Neutrophil (primary cell): ENCODE measurements around the gene RMP24.

Experiments used
- H3K27ac ChIP-seq: fragments of 200-600 bp; sonication (generic); 2 replicates; pipeline ENCODE4 v1.5.1; 2016; ENCODE audit warnings: mild to moderate bottlenecking, moderate library complexity
- H3K27me3 ChIP-seq: fragments of 200-600 bp; sonication (generic); 2 replicates; pipeline ENCODE4 v1.6.0; 2016; ENCODE audit warnings: mild to moderate bottlenecking
- H3K36me3 ChIP-seq: fragments of 200-600 bp; sonication (generic); 2 replicates; pipeline ENCODE4 v1.5.1; 2017
- H3K4me1 ChIP-seq, 2 experiments: fragments of 200-600 bp in 1 of 2; sonication (generic) in 1 of 2; 1 replicate in 1 of 2; 2 replicates in 1 of 2; pipeline versions ENCODE4 v1.5.1 to v1.6.1; 2013 to 2016; ENCODE audit warnings: low read depth in 1 of 2, low read length in 1 of 2, mild to moderate bottlenecking in 1 of 2, moderate library complexity in 1 of 2; ENCODE audit not compliant: control insufficient read depth in 1 of 2, insufficient read depth in 1 of 2
- H3K4me3 ChIP-seq, 2 experiments: fragments of 200-600 bp in 1 of 2; sonication (generic) in 1 of 2; 1 replicate in 1 of 2; 2 replicates in 1 of 2; pipeline ENCODE4 v1.5.1; 2013 to 2016; ENCODE audit warnings: low read depth in 1 of 2, low read length in 1 of 2, mild to moderate bottlenecking in 1 of 2, moderate library complexity in 1 of 2
- H3K9me3 ChIP-seq: fragments of 200-600 bp; sonication (generic); 2 replicates; pipeline ENCODE4 v1.5.1; 2016
- TF ChIP-seq, protein P1 (sequence below): fragments of 200-600 bp; sonication (generic); IDR thresholded peaks from 2 replicates; pipeline ENCODE4 v1.5.1; 2016; ENCODE audit warnings: antibody characterized with exemption

RMP24 gene

DNA sequence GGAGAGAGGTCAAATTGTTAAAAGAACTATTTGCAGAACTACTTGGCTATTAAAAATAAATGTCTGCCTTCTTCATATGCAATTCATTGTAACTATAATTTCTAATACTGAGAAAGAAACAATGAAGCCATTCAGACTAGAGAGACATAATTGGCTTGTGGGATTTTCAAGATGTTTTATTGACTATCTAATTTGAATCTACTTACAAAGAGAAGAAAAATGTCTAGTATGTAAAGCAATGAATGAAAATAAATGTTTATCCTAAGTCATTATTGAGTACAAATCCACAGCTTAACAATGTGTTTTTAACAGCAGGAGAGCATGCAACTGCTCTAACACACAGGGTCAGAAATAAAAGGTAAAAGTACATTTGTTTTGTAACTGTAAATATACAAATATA is 19.2 kb downstream of the RMP24 start:
- Histone ChIP-seq H3K4me1 (no peaks in the 10 kb centered on the region), H3K36me3 (peaks cover 26% of the 10 kb centered on the region), H3K27ac (no peak overlapping the region), H3K4me3 (no peak overlapping the region), H3K27me3 (no peaks in the 10 kb centered on the region), H3K9me3 (no peaks in the 10 kb centered on the region)
- TF ChIP-seq, protein P1, sequence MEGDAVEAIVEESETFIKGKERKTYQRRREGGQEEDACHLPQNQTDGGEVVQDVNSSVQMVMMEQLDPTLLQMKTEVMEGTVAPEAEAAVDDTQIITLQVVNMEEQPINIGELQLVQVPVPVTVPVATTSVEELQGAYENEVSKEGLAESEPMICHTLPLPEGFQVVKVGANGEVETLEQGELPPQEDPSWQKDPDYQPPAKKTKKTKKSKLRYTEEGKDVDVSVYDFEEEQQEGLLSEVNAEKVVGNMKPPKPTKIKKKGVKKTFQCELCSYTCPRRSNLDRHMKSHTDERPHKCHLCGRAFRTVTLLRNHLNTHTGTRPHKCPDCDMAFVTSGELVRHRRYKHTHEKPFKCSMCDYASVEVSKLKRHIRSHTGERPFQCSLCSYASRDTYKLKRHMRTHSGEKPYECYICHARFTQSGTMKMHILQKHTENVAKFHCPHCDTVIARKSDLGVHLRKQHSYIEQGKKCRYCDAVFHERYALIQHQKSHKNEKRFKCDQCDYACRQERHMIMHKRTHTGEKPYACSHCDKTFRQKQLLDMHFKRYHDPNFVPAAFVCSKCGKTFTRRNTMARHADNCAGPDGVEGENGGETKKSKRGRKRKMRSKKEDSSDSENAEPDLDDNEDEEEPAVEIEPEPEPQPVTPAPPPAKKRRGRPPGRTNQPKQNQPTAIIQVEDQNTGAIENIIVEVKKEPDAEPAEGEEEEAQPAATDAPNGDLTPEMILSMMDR, result no peak

DNA sequence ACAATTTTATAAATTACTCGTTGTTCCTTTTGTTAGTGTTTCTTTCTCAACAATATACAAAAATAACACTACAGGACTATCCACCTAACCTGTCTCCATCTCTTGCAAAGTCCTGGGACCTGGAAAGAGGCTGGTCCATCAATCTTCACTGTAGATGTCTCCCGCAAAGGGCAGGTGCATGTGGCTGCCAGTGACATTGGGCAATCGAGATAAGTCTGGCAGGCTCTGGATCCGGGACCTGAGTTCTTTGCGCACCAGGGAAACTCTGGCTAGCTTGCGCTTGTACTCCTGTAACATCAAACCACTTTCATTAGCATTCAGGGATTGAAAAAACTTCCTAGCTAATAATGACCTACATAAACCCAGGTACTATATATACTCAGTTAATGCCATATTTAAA is 20.5 kb downstream of the RMP24 start:
- Histone ChIP-seq H3K27me3 (no peaks in the 10 kb centered on the region), H3K4me1 (no peaks in the 10 kb centered on the region), H3K27ac (no peak overlapping the region), H3K4me3 (no peak overlapping the region), H3K36me3 (peaks cover 26% of the 10 kb centered on the region), H3K9me3 (no peaks in the 10 kb centered on the region)
- TF ChIP-seq, protein P1, result no peak

DNA sequence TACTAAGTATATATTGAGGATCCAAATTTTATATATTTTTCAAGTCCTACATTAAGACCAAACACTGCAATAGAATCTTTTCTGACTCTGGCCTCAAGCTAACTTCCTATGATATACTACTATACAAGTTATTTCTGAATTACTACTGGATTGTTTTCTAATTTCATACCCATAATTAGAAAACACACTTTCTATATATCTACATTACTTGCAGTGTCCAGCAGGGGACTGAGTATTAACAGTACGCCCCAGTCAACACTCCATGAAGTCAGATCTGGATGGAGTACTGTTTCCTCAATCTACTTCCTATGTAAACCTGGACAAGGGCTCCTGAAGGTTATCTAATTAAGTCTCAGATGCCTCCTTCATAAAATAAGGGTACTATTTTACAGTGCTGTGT is 26.5 kb downstream of the RMP24 start:
- Histone ChIP-seq H3K36me3 (no peaks in the 10 kb centered on the region), H3K27me3 (no peaks in the 10 kb centered on the region), H3K4me3 (no peak overlapping the region), H3K27ac (no peak overlapping the region), H3K9me3 (no peaks in the 10 kb centered on the region), H3K4me1 (no peaks in the 10 kb centered on the region)
- TF ChIP-seq, protein P1, result no peak

DNA sequence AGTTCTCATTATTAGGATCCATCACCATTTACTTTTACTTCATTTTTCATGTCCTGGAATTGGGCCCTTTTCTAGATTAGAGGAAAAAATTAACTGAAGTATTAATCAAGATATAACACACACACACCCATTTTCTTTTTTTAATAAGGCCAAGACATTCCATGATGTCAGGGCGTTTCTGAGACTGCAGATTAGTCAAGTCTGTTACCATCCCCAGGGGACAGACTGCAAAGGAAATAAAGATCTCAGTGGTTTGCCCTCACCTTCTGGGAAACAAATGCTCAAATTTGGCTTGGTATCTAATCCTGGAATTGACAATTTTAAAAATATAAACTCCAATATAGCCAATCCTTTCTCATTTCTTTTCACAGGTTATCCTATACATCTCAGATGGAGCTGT is 27.4 kb downstream of the RMP24 start:
- Histone ChIP-seq H3K27ac (no peak overlapping the region), H3K27me3 (no peaks in the 10 kb centered on the region), H3K9me3 (no peaks in the 10 kb centered on the region), H3K4me3 (no peak overlapping the region), H3K4me1 (no peaks in the 10 kb centered on the region), H3K36me3 (no peaks in the 10 kb centered on the region)
- TF ChIP-seq, protein P1, result no peak

DNA sequence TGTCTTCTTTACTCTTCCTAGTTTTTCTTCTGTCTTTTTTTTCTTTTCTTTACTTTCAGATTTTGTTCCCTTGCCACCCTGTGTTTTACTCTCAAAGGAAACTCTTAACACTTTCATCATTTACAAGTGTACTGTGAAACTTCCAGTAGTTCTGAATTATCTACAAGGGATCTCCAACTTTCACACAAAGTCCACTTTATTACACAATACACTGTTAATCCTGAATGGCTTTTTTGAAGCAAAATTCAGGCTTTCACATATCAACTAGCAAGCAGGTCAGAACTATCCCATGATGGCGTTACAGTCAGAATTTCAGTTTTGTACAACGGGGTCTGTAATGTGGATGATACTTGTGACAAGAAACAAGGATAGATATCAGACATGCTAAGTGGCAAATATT is 34.5 kb downstream of the RMP24 start:
- H3K4me3 ChIP-seq, result no peak overlapping the region
- no peaks in the 10 kb centered on the region for H3K4me1 ChIP-seq
- H3K9me3 ChIP-seq, result no peaks in the 10 kb centered on the region
- no peak overlapping the region for H3K27ac ChIP-seq
- H3K36me3 ChIP-seq, result no peaks in the 10 kb centered on the region
- no peaks in the 10 kb centered on the region for H3K27me3 ChIP-seq
- TF ChIP-seq, protein P1, result no peak

DNA sequence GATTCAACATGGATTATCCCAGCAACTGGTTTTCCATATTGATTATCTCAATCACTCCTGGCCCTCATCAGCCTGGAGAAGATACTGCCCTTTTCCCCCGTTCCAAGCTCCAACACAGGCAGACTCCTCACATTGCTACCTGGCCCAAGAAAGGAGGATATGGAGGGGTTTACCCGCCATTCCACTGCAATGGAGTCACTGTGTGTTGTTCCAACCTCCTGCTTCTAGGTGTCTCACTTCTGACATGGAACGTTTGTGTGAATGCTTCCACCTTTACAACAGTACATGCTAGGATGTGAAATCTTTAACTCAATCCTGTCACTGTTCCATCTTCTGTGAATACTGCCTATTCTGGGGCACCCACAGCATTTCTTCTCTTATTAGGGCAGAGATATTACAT is 36.7 kb downstream of the RMP24 start:
- no peaks in the 10 kb centered on the region for H3K4me1 ChIP-seq
- H3K36me3 ChIP-seq, result no peaks in the 10 kb centered on the region
- TF ChIP-seq, protein P1, result no peak
- H3K9me3 ChIP-seq, result no peaks in the 10 kb centered on the region
- no peak overlapping the region for H3K4me3 ChIP-seq
- H3K27ac ChIP-seq, result no peak overlapping the region
- H3K27me3 ChIP-seq, result no peaks in the 10 kb centered on the region
